ENCODE data around the gene ITLN1.

Gene ITLN1

DNA sequence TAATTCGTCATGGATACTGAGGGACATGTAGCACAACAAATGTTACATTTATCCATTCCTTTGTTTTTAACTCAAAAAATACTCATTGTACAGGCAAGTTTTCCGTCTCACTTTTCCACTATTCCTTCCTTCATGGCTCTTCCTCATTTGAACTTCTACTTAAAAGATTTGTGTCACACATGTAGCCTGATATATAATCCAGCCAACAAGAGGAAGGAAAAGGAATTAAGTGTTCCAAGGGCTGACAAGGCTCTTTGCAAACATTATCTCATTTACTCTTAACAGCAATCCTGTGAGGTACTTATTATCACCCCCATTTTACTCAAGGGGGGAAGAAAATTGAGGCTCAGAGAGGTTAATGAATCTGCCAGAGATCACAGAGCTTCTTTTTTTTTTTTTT, 45.2 kb downstream of the ITLN1 start:
- TF ChIP-seq ZFX (IDR thresholded peaks at IDR 0.05; ENCODE audit: borderline replicate concordance) (no peak), CTCF (IDR thresholded peaks at IDR 0.05) (no peak)
- H3K27ac ChIP-seq = no peak overlapping the region

DNA sequence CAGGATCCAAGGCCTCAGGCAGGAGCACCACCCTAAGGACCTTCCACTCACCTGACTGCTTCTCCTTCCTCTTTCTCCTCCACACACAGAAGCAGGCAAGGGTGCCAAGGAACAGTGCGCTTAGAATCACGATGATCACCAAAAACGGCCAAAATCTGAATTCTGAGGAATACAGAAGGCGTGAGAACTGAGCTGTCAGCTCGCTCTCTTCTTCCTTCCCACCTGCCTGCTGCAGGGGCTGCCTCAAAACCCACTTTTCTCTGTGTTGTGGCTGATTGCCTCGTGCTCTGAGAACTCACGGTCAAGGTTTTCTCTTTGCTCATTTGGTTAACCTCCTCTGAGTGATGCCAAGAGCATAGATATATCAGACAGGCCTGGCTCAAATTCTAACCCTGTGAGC, 46.1 kb downstream of the ITLN1 start:
- H3K27ac ChIP-seq = no peak overlapping the region
- TF ChIP-seq ZFX (IDR thresholded peaks at IDR 0.05; ENCODE audit: borderline replicate concordance) (no peak), CTCF (IDR thresholded peaks at IDR 0.05) (no peak)

- TF ChIP-seq ZFX (IDR thresholded peaks at IDR 0.05; ENCODE audit: borderline replicate concordance) = no peak
- TF ChIP-seq CTCF (IDR thresholded peaks at IDR 0.05) = no peak
- H3K27ac ChIP-seq = no peak overlapping the region
Measured at GRCh38 chr1:160837558-160838205, 47.3 kb downstream of the ITLN1 start.

- no peak for TF ChIP-seq CTCF (IDR thresholded peaks at IDR 0.05)
- no peak for TF ChIP-seq ZFX (IDR thresholded peaks at IDR 0.05; ENCODE audit: borderline replicate concordance)
- no peak overlapping the region for H3K27ac ChIP-seq
Measured at GRCh38 chr1:160836981-160837557, 47.9 kb downstream of the ITLN1 start.

DNA sequence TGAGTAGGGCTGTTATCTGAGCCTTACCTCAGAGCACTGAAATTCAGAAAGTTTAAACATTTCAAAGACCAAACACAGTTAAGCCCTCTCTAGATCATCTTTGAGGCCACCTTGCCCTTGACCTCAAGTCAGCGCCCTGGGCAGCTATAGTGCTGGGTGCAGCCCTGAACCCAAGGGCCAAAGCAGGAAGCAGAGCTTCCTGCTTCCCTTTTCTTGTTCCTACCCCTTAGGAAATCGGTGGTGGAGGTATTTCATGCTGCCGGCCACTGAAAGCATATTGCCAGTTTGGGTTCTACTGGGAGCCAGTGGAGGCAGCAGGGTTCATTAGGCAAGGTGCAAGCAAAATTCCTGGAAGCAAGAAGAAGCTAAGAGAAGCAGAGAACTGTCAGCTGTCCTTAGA, 48.4 kb downstream of the ITLN1 start:
- TF ChIP-seq ZFX (IDR thresholded peaks at IDR 0.05; ENCODE audit: borderline replicate concordance) = no peak
- no peak overlapping the region for H3K27ac ChIP-seq

- H3K27ac ChIP-seq = no peak overlapping the region
- TF ChIP-seq CTCF (IDR thresholded peaks at IDR 0.05) (no peak), ZFX (IDR thresholded peaks at IDR 0.05; ENCODE audit: borderline replicate concordance) (no peak)
Measured at GRCh38 chr1:160835751-160836150, 49.2 kb downstream of the ITLN1 start.

GRCh38 chr1:160834945-160835565, 49.9 kb downstream of the ITLN1 start:
- TF ChIP-seq ZFX (IDR thresholded peaks at IDR 0.05; ENCODE audit: borderline replicate concordance) = no peak
- TF ChIP-seq CTCF (IDR thresholded peaks at IDR 0.05) = peak; percentile 92
- no peak overlapping the region for H3K27ac ChIP-seq
